RPMI7951 (cell line): ENCODE measurements around the gene MTSS2. TPM values are rescaled to one million over a fixed set of nuclear protein-coding genes. Genes with fewer than 3 reads are reported as not detected.
"Not testable (repeated sequence)": the region's sequence is repeated elsewhere in the genome, so short reads cannot be mapped to it uniquely, and the experiment has no call there.

ENCODE experiments used
- DNase-seq: peaks from one replicate; pipeline ENCODE4 v3.0.0-alpha.2; 2012; ENCODE audit warnings: low read depth
- total RNA-seq: library from RNA; depleted of rRNA; stranded (reverse); fragments of >200 nt; shearing (Covaris generic); gene quantifications from 2 replicates; pipeline ENCODE4 v1.2.3, GENCODE V29; 2014

MTSS2 gene
- total RNA-seq, 1 experiment from 2014 or later, result 22.1 TPM

DNA sequence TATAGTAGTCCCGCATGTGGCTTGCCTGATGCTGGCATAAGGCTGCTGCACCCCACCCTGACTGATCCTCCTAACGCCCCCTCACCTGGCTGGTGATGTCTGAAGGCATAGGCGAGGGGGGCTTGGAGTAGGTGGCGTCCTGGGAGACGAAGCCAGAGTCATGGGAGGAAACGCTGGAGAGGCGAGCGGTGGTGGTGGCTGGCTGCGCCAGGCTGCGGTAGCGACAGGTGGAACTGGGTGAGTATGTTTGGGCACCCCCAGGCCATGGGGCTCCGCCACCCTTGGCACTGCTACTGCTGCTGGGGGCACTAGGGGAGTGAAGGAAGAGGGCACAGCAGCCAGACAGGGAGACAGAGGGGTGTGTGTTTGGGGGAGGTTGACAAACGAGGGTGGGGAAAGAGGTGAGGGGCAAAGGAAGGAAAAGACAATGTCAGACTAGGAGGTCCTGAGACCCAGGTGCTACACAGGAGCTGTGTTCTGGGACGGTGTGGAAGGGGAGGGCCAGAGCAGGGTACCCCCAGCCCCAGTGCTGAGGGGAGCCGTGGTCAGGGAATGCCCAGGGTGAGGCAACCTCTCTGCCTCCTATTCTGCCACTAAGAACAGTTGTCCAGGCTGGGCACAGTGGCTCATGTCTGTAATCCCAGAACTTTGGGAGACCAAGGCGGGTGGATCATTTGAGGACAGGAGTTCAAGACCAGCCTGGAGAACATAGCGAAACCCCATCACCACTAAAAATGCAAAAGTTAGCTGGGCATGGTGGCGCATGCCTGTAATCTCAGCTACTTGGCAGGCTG, 11.4 kb downstream of the MTSS2 start:
- no peak for DNase-seq

DNA sequence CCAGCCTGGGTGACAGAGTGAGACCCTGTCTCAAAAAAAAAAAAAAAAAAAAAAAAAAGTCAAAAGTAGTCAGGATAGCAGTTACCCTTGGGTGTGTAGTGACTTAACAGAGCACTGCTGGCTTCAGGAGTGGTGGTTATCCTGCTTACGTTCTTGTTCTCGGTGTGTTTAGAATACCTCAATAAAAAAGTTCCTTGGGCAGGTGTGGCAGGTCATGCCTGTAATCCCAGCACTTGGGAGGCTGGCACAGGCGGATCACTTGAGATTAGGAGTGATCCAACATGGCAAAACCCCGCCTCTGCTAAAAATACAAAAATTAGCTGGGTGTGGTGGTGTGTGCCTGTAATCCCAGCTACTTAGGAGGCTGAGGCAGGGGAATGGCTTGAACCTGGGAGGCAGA, 14.9 kb downstream of the MTSS2 start:
- not testable (repeated sequence) for DNase-seq

DNA sequence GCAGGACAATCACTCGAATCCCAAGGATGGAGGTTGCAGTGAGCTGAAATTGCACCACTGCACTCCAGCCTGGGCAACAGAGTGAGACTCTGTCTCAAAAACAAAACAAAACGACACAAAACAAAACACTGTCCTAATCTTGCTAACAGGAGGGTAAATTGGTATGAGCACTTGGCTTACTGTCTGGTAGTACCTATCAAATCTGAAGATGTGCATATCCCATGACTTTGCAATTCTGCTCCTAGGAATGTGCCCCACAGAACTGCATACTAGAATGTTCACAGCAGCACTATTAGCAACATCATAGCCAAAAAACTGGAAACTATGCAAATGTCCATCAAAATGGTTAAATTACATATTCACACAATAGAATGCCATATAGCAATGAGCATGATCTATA, 15.7 kb downstream of the MTSS2 start:
- no peak for DNase-seq

DNA sequence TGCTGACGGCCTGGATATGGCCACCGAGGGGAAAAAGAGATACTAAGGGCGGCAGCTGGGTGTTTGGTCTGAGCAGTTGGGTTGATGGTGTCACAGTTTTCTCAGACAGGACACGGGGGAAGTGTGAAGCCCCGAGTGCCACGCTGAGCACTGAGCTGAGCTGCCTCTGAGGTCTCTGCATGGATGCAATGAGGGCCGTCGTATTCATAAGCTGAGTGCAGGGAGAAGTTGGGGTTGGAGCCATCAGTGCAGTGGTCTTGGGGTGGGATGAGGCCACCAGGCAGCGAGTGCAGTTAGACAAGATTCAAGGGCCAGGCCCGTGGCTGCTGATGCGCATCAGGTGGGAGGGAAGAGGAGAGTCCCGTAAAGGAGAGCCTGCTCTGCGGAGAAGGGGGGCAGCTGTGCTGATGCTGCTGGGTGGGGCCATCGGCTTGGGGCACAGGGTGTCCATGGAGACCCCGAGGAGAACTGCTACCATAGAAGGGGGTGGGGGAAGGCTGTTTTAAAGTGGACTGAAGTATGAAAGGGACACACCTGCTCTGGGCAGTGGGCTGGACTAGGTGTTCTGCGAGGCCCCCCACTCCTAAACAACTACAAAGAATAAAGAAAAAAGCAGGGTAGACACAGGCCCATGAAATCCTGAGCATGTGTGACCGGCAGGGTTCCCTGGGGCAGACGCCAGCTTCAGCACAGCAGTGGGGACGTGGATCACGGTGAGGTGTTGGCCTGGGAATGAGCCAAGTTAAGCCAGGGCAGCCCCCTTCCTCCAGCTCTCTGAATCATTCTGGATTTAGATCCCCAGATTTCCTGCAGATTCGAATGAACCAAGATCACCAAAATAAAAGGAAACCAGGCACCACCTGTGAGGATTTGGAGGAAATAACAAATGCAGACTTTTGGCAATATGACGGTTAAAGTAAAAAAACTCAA, 19.8 kb downstream of the MTSS2 start:
- DNase-seq, result no peak

DNA sequence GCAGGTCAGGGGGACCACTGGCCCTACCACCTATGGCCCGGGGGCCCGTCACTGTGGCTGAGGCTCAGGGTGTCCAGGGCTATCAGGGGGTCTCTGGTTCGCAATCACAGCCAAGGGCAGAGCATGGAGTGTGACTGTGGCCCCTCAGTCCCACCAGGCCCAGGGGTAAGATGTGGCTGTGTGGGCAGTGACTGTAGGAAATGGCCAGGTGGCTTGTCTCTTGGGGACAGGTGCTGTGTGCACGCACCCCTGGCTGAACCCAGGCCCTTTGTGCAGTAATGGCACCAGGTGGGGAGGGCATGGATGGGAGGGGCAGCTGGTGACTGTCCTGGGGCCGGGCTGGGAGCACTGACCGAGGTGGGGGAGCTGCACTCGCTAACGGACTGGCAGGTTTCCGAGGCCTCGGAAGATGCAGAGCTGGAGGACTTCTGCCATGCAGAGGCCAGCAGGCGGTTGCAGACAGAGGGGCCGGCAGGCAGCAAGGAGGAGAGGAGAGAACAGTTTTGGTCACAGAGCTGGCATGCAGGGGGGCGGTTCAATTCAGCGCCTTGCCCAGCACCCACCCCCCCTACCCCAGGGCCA, 20.6 kb downstream of the MTSS2 start:
- DNase-seq, result no peak

DNA sequence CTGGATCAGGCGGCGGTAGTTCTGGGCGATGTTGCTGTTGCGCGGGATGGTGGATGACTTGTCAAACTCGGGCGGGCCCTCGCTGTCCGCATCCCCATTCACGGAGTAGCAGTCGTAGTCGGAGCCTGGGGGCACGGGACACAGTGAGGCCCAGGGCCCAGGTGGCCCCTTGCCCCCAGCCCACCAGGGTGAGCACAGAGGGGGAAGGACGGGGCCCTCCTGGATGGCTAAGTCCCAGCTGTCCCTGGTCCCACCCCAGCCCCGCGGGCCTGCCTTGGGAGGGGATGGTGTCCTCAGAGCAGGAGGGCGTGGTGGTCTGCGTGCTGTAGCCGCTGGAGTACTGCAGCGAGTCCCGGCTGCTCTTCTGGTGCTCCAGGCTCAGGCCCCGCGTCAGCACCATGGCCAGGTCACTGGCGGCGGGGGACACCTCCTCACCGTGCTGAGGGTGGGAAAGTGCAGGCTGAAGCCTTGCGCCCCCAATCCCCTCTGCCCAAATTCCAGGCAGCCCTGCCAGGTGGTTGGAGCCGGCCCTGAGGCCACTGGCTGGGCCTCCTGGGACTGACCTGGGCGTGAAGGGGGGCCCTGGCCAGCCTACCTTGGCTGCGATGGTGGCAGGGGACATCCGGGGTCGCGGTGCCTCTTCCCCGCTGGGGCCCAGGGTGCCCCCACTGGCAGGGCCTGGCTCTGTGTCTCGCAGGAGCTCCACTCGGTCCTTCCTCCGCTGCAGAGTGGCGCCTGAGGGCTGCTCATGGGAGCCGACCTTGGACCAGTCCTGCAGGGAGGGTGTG, 21.3 kb downstream of the MTSS2 start:
- no peak for DNase-seq

DNA sequence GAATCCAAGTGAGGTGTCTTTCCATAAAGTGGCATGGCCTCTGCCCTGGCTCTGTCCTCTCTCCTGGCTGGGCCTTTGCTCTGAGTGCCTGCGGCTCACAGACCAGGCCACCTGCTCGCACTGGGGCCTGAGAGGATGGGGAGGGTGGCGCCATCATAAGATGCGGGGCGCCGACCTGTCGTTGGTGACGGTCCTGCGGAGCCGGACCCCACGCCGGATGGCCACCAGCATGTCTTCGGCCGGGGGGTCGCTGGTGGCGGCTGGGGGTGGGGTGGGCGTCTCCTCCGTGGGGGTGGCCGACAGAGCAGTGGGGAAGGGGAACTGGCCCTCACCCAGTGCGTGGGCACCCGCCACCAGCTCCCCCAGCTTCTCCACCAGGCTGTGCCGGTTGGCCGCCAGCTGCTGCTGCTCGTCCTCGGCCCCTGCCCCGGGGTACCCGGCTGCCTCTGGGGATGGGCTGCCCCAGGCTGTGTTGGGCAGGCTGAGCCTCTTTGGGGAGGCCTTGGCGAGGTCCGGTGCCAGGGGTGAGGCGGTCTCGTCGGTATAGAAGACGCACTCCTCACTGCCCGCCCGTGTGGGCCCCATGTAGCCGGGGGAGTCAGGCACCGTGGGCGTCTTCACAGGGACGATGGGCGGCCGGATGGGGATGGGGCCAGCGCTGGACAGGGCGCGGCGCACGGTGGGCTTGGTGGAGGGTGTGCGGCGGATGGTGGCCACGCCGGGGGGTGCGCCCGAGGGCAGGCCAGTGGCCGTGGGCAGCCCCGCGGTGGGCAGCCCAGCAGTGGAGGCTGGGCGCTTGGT, 22.1 kb downstream of the MTSS2 start:
- DNase-seq, result no peak

DNA sequence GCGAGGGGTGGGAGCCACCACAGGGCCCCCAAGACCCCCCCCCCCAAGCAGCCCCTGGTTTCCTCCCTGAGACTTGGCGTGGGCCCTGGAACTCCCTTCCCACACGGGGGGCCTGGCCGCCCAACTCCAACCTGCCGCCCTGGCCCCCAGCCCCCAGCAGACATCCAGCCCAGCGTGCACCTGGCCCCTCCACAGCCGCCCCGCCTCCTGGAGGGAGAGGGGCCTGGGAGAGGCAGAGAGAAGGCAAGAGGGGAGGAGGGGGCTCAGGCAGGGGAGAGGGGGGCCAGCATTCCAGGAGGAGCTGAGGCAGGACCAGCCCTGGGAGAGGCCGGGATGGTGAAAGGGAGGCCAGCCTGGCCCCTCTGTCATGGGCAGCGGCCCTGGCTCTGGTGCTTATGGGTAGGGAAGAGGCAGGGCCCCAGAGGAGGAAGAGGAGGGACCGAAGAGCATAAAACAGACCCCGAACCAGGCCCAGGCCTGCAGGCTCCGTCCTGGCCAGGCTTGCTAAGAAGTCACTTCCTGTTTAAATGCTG, 22.8 kb downstream of the MTSS2 start:
- no peak for DNase-seq

DNA sequence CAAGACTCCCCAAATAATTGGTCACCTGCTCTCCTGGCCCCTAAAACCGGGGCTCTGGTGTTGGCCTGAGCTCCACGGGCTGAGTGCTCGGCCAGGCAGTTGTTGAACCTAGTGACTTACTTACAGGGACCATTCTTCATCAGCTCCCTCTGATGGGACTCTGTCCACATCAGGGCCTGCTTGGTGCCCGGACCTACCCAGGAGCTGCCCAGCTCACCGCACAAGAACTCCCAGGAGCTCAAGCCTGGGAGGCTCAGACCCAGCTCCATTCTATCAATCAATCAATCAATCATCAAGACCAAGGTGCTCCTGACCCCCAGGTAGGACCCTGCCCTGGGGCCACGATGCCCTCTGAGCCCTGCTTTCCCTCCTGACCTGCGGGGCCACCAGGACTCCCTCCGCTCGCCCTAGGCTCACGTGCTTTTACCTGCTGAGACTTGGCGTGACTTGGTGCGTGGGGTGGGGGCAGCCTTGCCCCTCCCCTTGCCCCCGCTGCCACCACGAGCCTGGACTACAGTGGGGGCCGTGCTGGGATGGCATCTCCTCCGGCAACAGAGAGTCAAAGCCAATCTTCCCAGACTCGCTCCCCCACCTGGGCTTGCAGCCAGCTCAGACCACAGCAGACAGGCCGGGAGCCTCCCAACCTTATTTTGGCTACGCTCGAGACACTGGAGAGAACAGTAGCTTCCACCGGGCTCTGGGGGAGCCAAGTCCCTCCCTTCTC, 23.8 kb downstream of the MTSS2 start:
- DNase-seq, result no peak

DNA sequence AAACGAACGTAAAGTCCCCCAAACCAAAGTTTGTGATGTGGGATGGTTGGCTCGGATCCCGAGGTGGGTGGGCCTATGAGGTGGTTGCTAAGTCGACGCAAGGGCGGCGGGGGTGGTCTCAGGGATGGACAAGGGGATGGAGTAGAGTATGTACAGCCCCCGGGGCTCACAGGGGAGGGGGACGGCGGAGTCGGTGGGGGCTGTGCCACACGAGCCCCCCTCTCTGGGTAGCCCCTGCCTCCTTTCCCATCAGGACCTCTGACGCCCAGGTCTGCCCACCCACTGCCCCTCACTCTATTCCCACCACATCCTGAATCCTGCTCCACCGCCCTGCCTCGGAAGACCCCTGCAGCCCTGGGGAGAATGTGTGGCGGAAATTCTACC, 24.3 kb downstream of the MTSS2 start:
- DNase-seq, result no peak

DNA sequence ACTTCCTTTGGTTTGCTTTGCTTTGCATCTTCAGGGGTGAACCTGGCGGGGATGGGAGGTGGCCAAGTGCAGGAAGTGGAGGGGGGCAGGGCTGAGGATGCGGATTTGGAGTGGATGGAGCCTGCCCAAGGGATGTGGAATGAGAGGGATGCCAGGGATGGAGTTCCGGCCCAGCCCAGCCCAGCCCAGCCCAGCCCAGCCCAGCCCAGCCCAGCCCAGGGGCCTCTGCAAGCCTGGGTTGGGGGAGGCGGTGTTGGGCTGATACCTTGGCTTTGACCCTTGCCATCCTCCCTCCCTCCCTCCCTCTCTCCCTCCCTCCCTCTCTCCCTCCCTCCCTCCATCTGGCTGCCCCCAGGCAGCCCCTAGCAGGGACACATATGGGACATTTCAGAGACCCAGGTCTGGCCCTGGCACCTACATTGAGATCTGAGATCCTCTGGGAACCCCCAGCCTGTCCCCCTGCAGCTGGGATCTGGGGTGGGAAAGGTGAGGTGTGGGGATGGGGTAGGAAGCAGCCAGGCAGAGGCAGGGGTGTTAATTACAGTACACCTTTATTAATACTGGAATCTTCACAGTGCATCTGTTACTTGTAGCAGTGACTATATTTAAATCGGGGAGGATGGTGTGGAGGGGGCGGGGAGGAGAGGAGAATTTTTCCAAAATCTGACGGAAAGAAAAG, 25.0 kb downstream of the MTSS2 start:
- no peak for DNase-seq

DNA sequence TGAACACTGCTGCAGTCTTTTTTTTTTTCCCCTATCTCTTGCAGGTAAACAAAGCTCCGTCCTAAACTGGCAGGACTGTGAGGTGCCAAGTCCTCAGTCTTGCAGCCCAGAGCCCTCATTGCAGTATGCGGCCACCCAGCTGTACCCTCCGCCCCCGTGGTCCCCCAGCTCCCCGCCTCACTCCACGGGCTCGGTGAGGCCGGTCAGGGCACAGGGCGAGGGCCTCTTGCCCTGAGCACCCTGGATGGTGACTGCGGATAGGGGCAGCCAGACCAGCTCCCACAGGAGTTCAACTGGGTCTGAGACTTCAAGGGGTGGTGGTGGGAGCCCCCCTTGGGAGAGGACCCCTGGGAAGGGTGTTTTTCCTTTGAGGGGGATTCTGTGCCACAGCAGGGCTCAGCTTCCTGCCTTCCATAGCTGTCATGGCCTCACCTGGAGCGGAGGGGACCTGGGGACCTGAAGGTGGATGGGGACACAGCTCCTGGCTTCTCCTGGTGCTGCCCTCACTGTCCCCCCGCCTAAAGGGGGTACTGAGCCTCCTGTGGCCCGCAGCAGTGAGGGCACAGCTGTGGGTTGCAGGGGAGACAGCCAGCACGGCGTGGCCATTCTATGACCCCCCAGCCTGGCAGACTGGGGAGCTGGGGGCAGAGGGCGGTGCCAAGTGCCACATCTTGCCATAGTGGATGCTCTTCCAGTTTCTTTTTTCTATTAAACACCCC, 25.7 kb downstream of the MTSS2 start:
- no peak for DNase-seq

DNA sequence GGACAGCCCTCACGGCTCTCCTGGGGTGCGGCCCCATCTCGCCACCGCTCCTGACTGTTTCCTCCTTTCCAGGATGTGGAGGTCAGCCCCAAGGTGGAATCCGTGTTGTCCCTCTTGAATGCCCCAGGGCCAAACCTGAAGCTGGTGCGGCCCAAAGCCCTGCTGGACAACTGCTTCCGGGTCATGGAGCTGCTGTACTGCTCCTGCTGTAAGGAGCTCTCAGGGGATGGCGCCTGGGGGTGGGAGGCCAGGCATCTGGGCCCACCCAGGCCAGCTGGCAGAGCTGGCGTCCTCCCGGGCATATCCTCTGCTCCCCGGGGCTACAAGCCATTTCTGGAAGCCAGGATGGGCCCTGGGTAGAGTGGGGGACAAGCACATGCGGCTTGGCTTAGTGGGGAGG, 26.3 kb downstream of the MTSS2 start:
- no peak for DNase-seq

DNA sequence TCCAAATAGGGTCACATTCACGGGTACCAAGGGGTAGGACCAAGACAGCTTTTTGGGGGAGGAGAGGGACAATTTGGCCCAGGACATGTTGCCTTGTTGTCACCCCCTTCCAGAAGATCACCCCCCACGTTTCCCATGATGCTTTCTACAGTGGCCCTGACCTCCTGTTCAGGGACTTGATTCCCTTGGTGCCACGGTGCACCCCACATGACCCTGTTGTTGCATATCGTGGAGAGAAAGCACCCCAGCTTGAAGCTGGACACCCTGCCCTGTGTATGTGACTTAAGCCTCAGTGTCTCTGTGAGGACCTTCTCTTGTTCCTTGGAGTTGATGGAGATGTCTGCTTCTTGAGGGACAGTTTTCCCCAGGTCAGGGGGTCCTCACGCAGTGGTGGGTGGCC, 26.9 kb downstream of the MTSS2 start:
- DNase-seq, result no peak

DNA sequence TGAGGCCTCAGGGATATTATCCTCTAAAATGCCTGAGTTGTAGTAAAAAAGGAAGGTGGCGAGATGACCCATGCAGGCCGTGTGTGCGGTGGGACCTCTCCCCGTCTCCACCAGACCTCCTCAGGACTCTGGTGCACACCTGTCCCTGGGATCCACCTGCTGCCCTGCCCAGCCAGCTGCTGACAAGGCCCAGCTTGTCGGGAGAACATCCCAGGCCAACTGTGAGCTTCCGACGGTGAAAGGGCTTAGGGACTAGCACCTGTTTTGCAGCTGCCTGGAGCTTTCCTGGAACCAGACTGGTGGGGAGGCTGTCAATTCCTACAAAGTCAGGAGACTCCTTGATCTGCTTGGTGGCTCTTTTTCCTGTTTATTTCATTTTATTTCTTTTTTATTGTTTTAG, 27.9 kb downstream of the MTSS2 start:
- DNase-seq, result no peak

DNA sequence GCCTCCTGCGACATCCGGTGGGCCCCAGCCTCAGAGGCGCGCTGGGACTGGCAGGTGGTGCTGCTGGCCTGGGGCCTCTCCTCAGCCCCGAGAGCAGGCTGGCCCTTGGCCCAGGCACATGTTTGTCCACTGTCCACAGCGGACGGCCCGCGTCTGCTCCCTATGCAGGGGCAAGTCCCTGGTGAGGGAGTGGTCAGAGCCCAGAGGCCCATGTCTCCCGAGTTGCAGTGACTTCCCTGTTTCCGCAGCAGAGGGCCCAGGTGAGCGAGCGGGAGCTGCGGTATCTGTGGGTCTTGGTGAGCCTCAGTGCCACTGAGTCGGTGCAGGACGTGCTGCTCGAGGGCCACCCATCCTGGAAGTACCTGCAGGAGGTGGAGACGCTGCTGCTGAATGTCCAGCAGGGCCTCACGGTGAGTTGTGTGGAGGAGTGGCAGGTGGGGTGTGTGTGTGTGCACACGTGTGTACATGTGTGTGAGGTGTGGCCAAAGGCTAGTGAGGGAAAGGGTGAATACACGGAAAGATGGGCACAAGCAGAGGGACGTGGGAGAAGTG, 29.1 kb downstream of the MTSS2 start:
- no peak for DNase-seq

DNA sequence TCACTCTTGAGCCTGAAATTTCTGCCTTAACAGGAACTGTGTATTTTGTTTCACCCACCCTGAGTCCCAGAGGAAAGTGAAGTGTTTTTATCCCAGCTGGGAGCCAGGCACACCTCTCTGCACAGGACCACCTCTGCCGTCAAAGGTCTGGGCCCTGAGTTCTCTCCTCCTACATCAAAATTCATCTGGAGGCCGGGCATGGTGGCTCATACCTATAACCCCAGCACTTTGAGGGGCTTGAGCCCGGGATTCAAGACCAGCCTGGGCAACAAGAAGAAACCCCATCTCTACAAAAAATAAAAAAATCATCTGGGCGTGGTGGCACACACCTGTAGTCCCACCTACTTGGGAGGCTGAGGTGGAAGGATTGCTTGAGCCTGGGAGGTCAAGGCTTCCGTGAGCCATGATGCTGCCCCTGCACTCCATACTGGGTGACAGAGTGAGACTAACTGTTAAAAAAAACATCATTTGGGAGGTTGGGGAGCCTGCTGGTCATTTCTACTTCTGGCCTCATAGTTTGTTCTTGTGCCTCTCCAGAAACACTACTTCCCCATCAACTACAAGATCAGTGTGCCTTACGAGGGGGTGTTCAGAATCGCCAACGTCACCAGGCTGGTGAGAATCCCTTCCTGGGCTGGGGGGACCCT, 29.7 kb downstream of the MTSS2 start:
- no peak for DNase-seq
